NCI-H82 treated with DMSO at 0.1 percent for 48 hours (cell line): Measurements from ENCODE around the gene SEC61B.

Experiments used
- DNase-seq: peaks from one replicate; lab custom pipeline; 2025; ENCODE audit not compliant: unreplicated experiment; lab: John Stamatoyannopoulos, UW

The SEC61B gene

GRCh38 chr9:99269416-99269815 lies 47.3 kb downstream of the SEC61B start:
- DNase-seq, result no peak

- no peak for DNase-seq
These were observed 48.4 kb downstream of the SEC61B start for GRCh38 chr9:99270491-99270890.

- DNase-seq, result no peak
These were observed 50.8 kb downstream of the SEC61B start for GRCh38 chr9:99272836-99273235.

- no peak for DNase-seq
These were observed 51.9 kb downstream of the SEC61B start for GRCh38 chr9:99274016-99274415.

GRCh38 chr9:99274495-99274894 lies 52.4 kb downstream of the SEC61B start:
- DNase-seq, result no peak
